ENCODE measurements around the gene TOP2B. TPM values are rescaled to one million over a fixed set of nuclear protein-coding genes. Genes with fewer than 3 reads are reported as not detected.

TOP2B gene
- total RNA-seq, 1 donor from 2014 or later, result 20.0 TPM

- Histone ChIP-seq H3K4me3 (no peak overlapping the region), H3K4me1 (no peaks in the 10 kb centered on the region), H3K36me3 (peaks cover 39 to 51% of the 10 kb centered on the region in 2 donors), H3K27ac (no peak overlapping the region), H3K9me3 (no peaks in the 10 kb centered on the region), H3K27me3 (no peaks in the 10 kb centered on the region)
- intact Hi-C loops (cut with DNase I), result no loop called here
- no peak for DNase-seq (ENCODE audit: low spot score in 2 of 2)
- TF ChIP-seq CTCF (IDR thresholded peaks at IDR 0.05), result no peak
Measured at GRCh38 chr3:25618028-25618427, 46.7 kb downstream of the TOP2B start.

GRCh38 chr3:25611193-25611592 is 53.5 kb downstream of the TOP2B start:
- intact Hi-C loops (cut with DNase I), result no loop called here
- TF ChIP-seq CTCF (IDR thresholded peaks at IDR 0.05), result no peak
- no peaks in the 10 kb centered on the region for H3K27me3 ChIP-seq
- H3K36me3 ChIP-seq, result peaks cover 62 to 77% of the 10 kb centered on the region in 2 donors
- no peak overlapping the region for H3K4me3 ChIP-seq
- H3K27ac ChIP-seq, result no peak overlapping the region
- H3K4me1 ChIP-seq, result no peaks in the 10 kb centered on the region
- no peak for DNase-seq (ENCODE audit: low spot score in 2 of 2)
- no peaks in the 10 kb centered on the region for H3K9me3 ChIP-seq

- H3K36me3 ChIP-seq, result peaks cover 62 to 80% of the 10 kb centered on the region in 2 donors
- TF ChIP-seq CTCF (IDR thresholded peaks at IDR 0.05), result no peak
- intact Hi-C loops (cut with DNase I), result no loop called here
Measured at GRCh38 chr3:25610779-25611178, 53.9 kb downstream of the TOP2B start.

GRCh38 chr3:25610167-25610566 is 54.5 kb downstream of the TOP2B start:
- Histone ChIP-seq H3K4me1 (no peaks in the 10 kb centered on the region), H3K36me3 (peaks cover 56 to 80% of the 10 kb centered on the region in 2 donors), H3K27ac (no peak overlapping the region), H3K4me3 (no peak overlapping the region), H3K9me3 (no peaks in the 10 kb centered on the region), H3K27me3 (no peaks in the 10 kb centered on the region)
- no peak for TF ChIP-seq CTCF (IDR thresholded peaks at IDR 0.05)
- no peak for DNase-seq (ENCODE audit: low spot score in 2 of 2)
- intact Hi-C loops (cut with DNase I), result no loop called here

More at GRCh38 chr3:25610779-25611178, 53.9 kb downstream of the TOP2B start:
- H3K4me1 ChIP-seq, result no peaks in the 10 kb centered on the region
- H3K27ac ChIP-seq, result no peak overlapping the region
- no peak for DNase-seq (ENCODE audit: low spot score in 2 of 2)
- no peak overlapping the region for H3K4me3 ChIP-seq
- no peaks in the 10 kb centered on the region for H3K27me3 ChIP-seq
- H3K9me3 ChIP-seq, result no peaks in the 10 kb centered on the region

- Histone ChIP-seq H3K4me1 (peaks cover 0 to 8% of the 10 kb centered on the region in 2 donors), H3K27ac (peak overlapping the region in 1 of 2 donors; percentile 20), H3K27me3 (no peaks in the 10 kb centered on the region), H3K9me3 (no peaks in the 10 kb centered on the region), H3K36me3 (peaks cover 24 to 54% of the 10 kb centered on the region in 2 donors), H3K4me3 (no peak overlapping the region)
- DNase-seq (ENCODE audit: low spot score in 2 of 2), result no peak
- intact Hi-C loops (cut with DNase I), result no loop called here
- TF ChIP-seq CTCF (IDR thresholded peaks at IDR 0.05), result no peak
Measured at GRCh38 chr3:25604107-25604805, 60.5 kb downstream of the TOP2B start.

Data from ascending aorta (tissue), 2 donors.